HEK293 (cell line): ENCODE data around the gene MYO1F.
A peak's percentile ranks its signal among the peaks of the same experiment; 100 is the strongest.
"Not testable (repeated sequence)": the region's sequence is repeated elsewhere in the genome, so short reads cannot be mapped to it uniquely, and the experiment has no call there.

Experiments
- ZBTB21 ChIP-seq: fragments of 450-650 bp; formaldehyde crosslinking; IDR thresholded peaks from 2 replicates; pipeline ENCODE4 v1.5.1; 2017; ENCODE audit warnings: missing biosample characterization, missing genetic modification characterization
- ZNF274 ChIP-seq, 2 experiments: fragments of 200-500 bp in 1 of 2; fragments of 450-650 bp in 1 of 2; sonication (Bioruptor generic) in 1 of 2; formaldehyde crosslinking in 1 of 2; IDR thresholded peaks; 2 replicates each; pipeline versions ENCODE4 v1.5.1 to v1.6.1; 2014 to 2016; ENCODE audit warnings: borderline replicate concordance in 1 of 2, inconsistent platforms in 1 of 2, low read length in 1 of 2, missing biosample characterization in 1 of 2, missing genetic modification characterization in 1 of 2
- ZNF830 ChIP-seq: fragments of 450-650 bp; IDR thresholded peaks from 2 replicates; pipeline ENCODE4 v1.5.0; 2018; ENCODE audit warnings: missing biosample characterization, missing genetic modification characterization, low read depth, mild to moderate bottlenecking, moderate library complexity
- TF ChIP-seq, protein P1 (sequence below): fragments of 450-650 bp; formaldehyde crosslinking; IDR thresholded peaks from 2 replicates; pipeline ENCODE4 v1.5.1; 2016; ENCODE audit warnings: missing biosample characterization, missing genetic modification characterization

DNA sequence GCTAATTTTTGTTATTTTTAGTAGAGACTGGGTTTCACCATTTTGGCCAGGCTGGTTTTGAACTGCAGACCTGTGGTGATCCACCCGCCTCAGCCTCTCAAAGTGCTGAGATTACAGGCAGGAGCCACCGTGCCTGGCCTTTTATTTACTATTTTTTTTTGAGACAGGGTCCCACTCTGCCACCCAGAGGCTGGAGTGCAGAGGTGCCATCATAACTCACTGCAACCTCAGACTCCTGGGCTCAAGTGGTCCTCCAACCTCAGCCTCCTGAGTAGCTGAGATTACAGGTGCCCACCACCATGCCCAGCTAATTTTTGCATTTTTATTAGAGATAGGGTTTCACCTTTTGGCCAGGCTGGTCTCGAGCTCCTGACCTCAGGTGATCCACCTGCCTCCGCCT is 45.6 kb upstream of the MYO1F start:
- TF ChIP-seq, protein P1, sequence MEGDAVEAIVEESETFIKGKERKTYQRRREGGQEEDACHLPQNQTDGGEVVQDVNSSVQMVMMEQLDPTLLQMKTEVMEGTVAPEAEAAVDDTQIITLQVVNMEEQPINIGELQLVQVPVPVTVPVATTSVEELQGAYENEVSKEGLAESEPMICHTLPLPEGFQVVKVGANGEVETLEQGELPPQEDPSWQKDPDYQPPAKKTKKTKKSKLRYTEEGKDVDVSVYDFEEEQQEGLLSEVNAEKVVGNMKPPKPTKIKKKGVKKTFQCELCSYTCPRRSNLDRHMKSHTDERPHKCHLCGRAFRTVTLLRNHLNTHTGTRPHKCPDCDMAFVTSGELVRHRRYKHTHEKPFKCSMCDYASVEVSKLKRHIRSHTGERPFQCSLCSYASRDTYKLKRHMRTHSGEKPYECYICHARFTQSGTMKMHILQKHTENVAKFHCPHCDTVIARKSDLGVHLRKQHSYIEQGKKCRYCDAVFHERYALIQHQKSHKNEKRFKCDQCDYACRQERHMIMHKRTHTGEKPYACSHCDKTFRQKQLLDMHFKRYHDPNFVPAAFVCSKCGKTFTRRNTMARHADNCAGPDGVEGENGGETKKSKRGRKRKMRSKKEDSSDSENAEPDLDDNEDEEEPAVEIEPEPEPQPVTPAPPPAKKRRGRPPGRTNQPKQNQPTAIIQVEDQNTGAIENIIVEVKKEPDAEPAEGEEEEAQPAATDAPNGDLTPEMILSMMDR (tag by site-specific recombination): 0 out of 2 replicates have a peak, but pooled peaks have one; percentile 22
- not testable (repeated sequence) for TF ChIP-seq ZNF274 (IDR thresholded peaks at IDR 0.05; ENCODE audit: low read length); ZNF274 (tag by site-specific recombination; IDR thresholded peaks at IDR 0.05; ENCODE audit: borderline replicate concordance); ZNF830 (tag by site-specific recombination); ZBTB21 (tag by site-specific recombination)
